Vagina (tissue), 2 donors: ENCODE measurements around the gene APOE.

Source experiments
- CTCF ChIP-seq, 3 experiments: fragments of 450-650 bp in 2 of 3; fragments of 200-600 bp in 1 of 3; sonication (generic) in 1 of 3; IDR thresholded peaks; one replicate each; pipeline ENCODE4 v1.5.1; 2017 to 2019; ENCODE audit warnings: antibody characterized with exemption in 3 of 3, mild to moderate bottlenecking in 2 of 3, moderate library complexity in 2 of 3
- POLR2A ChIP-seq, 2 donors: fragments of 450-650 bp; IDR thresholded peaks; one replicate each; pipeline ENCODE4 v1.6.1; 2017; ENCODE audit warnings: antibody characterized with exemption in 2 of 2, mild to moderate bottlenecking in 2 of 2, moderate library complexity in 2 of 2

DNA sequence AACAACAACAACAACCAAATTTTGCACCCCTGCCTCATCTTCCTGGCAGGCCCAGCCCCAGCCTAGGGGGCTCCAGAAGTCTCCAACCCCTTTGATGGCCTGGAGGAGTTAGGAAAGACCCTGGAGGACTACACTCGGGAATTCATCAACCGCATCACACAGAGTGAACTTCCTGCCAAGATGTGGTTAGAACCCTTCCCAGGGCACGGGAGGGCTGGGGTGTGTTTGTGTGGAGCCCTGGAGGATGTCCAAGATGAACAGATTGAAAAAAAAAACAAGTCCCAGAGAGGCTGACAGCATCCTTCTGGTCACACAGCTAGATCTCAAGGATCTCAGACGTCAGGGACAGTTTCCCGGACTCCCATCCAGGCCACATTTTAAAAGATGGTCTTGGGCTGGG lies 22.1 kb downstream of the APOE start:
- no peak for TF ChIP-seq POLR2A (IDR thresholded peaks at IDR 0.05)
- no peak for TF ChIP-seq CTCF (IDR thresholded peaks at IDR 0.05)
